ENCODE results near the gene MIPEP.
"Not testable (repeated sequence)": the region's sequence is repeated elsewhere in the genome, so short reads cannot be mapped to it uniquely, and the experiment has no call there.

The MIPEP gene

DNA sequence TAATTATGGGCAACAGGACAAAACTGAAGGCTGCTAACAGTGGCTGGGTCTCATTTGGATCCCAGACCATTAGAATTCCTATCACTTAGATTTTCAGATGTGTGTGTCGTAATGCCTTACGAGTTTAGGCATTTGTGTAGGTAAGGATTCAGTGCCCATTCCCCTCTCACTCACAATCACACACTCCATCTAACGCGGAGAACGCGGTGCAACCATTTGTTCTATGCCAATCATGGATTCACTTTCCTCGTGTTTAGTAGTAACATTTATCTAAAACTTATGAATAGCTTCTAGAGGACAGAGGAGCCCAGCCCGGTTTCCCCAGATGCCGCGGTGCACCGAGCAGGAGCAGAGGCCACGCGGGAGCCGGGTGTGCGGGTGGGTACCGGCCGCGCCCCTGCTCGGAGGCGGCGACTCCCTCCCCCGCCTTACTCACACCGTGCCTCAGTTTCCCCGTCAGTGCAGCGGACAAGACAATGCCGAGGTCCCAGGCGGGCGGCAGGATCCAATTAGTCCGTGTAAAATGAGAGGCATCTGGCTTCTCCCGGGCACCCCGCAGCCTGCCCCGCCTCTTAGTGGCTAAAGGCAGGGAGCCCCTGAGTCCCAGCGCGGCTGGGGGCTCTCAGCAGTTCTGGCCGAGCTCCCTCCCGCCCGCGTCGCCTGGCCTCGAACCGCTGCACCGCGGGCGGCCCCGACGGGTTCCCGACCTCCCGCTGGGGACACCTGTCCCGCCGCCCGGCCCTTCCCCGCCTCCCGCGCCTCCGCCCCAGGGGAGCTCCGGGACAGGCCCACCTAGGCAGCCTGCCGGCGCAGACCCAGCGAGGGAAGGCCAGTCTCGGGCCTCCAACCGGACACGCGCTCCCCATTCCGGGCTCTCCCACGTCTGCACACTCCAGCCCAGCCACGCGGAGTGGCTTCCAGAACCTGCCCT is 14.0 kb upstream of the MIPEP start:
- TF ChIP-seq, protein P1, sequence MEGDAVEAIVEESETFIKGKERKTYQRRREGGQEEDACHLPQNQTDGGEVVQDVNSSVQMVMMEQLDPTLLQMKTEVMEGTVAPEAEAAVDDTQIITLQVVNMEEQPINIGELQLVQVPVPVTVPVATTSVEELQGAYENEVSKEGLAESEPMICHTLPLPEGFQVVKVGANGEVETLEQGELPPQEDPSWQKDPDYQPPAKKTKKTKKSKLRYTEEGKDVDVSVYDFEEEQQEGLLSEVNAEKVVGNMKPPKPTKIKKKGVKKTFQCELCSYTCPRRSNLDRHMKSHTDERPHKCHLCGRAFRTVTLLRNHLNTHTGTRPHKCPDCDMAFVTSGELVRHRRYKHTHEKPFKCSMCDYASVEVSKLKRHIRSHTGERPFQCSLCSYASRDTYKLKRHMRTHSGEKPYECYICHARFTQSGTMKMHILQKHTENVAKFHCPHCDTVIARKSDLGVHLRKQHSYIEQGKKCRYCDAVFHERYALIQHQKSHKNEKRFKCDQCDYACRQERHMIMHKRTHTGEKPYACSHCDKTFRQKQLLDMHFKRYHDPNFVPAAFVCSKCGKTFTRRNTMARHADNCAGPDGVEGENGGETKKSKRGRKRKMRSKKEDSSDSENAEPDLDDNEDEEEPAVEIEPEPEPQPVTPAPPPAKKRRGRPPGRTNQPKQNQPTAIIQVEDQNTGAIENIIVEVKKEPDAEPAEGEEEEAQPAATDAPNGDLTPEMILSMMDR (IDR thresholded peaks at IDR 0.05; ENCODE audit: low read depth, low read length): no peak

DNA sequence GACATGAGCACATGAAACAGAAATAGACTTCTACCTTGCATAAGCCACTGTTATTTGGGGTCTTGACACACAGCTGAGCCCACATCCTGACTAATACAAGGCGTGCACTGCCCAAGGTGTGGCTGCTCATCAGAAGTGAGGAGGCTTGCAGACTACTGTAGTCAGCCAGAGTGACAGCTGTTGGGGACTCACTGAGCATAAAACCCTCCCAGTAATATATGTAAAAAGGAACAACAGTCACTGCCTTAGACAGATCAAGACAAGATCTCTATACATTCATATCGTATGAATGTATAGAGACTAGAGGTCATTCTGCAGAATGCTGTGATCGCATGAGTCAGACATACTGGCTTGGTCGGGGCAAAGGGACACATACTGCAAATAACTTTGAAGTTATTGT is 12.2 kb upstream of the MIPEP start:
- TF ChIP-seq, protein P1 (IDR thresholded peaks at IDR 0.05; ENCODE audit: low read depth, low read length): no peak
- no peak for DNase-seq (ENCODE audit: extremely low read depth, low read depth)

More for the DNA sequence above, 14.0 kb upstream of the MIPEP start:
- DNase-seq (ENCODE audit: extremely low read depth, low read depth): no peak

DNA sequence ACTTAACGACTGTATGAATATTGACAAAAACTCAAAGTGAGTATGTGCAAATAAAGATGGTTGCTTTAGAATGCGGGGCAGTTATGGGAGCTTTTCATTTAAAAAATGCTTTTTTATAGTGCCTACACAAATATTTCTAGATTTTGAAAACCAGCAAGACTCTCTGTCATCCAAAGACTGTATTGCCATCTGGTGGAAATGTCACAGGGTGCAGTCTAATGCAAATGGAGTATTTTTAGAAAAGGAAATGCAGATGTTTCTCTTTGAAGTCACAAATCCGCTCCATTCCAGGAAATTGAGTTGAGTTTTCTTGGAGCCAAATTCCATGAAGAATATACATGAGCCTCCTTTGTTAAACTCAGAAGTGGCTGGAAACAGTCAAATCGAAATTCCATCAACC is 10.4 kb upstream of the MIPEP start:
- TF ChIP-seq, protein P1 (IDR thresholded peaks at IDR 0.05; ENCODE audit: low read depth, low read length): peak; percentile 56
- no peak for DNase-seq (ENCODE audit: extremely low read depth, low read depth)

DNA sequence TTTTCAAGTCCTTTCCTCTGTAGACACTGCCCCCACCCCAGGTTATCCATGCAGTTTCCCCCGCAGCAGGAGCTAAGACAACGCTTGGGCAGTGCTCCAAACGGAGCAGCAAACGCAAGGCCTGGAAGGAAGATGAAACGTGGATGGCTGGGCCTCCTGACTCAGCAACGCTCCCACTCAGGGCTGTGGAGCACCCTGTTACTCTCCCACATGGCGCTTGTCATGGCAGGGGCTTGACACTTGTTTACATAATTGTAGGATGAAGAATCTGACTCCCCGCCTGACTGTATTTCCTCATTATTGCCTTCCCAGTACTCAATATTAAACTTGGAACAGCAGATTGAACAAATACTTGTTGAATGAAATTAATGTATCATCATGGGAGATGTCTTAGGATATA is 8.9 kb upstream of the MIPEP start:
- TF ChIP-seq, protein P1 (IDR thresholded peaks at IDR 0.05; ENCODE audit: low read depth, low read length): no peak
- no peak for DNase-seq (ENCODE audit: extremely low read depth, low read depth)

DNA sequence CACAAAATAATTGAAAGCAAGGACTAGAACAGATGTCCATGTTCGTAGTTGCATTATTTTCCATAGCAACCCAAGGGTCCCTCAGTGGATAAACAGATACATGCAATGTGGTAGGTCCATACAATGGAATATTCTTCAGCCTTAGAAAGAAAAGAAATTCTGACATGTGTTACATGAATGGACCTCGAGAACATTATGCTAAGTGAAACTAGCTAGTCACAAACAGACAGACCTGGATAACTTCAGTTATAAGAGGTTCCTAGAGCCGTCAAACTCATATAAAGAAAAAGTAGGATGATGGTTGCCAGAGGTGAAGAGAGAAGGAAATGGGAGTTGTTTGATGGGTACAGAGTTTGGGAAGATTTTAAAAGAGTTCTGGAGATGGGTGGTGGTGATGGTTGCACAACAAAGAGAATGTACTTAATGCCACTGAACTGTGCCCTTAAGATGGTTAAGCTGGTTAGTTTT is 8.3 kb upstream of the MIPEP start, which contains the start of gene C1QTNF9B:
Gene C1QTNF9B (minus strand): TSS at position 51 of the 468 bp plus-strand sequence.
- DNase-seq (ENCODE audit: extremely low read depth, low read depth): not testable (repeated sequence)

DNA sequence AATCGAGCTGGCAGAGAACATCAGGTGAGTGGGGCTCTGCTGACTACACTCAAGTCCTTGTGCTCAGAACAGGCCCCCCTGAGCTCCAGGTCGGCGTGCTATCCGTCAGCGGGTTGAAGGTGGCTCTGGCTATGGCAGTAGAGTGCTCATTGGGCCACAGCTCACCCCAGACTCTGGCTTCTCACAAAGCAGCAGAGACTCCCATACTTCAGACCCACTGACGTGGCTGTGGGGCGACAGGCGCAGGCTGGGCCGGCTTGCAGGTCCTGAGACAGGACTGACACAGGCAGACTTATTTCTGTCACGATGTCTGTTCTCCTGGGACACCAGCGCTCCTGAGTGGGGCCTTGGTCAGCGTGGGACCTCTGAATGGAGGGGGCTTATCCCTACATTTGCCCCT is 5.5 kb upstream of the MIPEP start:
- DNase-seq (ENCODE audit: extremely low read depth, low read depth): not testable (repeated sequence)

DNA sequence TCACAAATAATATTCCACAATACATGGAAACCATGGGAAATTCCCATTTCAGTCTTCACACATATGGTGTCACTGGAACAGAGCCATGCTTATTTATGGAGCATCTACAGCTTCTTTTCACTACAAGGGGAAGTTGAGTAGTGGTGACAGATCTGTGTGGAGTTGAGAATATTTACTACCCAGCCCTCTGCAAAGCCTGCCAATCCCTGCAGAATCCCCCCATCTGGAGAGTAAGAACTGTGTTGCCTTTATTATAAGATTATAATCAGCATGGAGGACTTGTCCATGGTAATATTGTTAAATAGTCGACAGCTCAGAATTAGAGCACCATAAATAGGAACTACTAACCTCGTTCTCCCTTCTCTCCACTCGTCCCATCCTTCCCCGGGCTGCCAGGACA is 4.6 kb upstream of the MIPEP start:
- DNase-seq (ENCODE audit: extremely low read depth, low read depth): not testable (repeated sequence)

DNA sequence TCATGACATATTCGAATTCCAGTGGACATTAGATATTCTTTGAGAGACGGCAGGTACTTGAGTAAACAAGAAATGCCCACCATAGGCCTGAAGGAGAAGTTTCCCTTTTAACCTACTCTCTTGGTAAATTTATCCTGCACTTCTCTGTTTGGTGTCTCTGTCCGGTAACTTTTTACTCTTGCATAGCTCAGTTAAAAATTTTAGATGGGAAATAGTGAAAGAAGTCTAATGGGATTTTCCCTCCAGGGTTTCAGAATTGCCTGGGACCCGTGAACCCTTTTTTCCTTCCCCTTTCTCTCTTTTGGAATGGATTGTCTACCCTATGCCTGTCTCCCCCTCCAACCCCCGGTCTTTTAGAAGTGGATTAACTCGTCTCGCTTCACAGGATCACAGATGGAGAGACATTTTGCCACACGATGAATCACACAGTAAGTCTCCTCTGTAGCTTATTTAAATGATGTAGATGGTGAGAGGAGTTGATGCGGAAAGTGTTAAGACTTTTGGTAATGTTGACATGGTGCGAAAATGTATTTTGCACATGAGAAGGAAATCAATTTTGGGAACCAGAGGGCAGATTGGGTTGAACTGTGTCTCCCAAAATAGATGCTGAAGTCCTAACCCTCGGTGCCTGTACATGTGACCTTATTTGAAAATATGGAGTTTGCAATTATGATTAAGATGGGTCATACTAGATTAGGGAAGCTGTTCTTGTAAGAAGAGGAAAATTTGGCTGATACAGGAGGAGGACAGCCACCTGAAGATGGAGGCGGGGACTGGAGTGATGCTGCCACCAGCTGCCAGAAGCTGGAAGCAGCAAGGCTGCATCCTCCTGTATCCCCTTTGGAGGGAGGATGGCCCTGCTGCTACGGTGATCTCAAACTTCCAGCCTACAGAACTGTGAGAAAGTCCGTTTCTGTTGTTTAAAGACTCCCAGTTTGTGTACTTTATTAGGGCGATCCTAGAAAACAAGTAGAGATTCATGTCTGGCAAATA is 711 bp upstream of the MIPEP start:
- TF ChIP-seq, protein P1 (IDR thresholded peaks at IDR 0.05; ENCODE audit: low read depth, low read length): no peak; the same call in none of the 2 replicates
- no peak for DNase-seq (ENCODE audit: extremely low read depth, low read depth)

DNA sequence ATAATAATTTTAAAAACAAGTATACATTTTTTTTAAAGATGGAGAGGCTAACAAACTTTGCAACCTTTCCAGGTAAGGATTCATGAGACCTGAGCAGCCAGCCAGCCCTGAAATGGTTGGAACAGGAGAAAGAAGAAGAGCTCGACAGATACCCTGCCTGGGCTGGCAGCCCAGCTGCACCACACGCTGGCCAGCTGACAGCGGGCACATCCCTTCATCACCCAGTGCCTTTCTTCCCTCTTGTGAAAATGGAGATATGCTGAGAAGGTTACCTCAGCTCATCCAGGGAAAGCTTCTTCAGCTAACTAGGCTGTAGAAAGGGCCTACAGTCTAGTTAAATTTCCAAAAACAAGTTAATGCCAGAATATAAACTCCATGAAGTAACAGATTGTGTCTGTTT is 4.8 kb downstream of the MIPEP start:
- DNase-seq (ENCODE audit: extremely low read depth, low read depth): not testable (repeated sequence)
